GM21360 (cell line): Measurements from ENCODE around the gene CEP72.
A peak's percentile ranks its signal among the peaks of the same experiment; 100 is the strongest.
"Not testable (repeated sequence)": the region's sequence is repeated elsewhere in the genome, so short reads cannot be mapped to it uniquely, and the experiment has no call there.

ENCODE experiments used
- ATAC-seq: cut with Tn5 transposase; IDR thresholded peaks from one replicate; pipeline ENCODE4 v1.9.1; 2021; ENCODE audit warnings: mild to moderate bottlenecking, moderate library complexity; ENCODE audit not compliant: unreplicated experiment

CEP72 gene

DNA sequence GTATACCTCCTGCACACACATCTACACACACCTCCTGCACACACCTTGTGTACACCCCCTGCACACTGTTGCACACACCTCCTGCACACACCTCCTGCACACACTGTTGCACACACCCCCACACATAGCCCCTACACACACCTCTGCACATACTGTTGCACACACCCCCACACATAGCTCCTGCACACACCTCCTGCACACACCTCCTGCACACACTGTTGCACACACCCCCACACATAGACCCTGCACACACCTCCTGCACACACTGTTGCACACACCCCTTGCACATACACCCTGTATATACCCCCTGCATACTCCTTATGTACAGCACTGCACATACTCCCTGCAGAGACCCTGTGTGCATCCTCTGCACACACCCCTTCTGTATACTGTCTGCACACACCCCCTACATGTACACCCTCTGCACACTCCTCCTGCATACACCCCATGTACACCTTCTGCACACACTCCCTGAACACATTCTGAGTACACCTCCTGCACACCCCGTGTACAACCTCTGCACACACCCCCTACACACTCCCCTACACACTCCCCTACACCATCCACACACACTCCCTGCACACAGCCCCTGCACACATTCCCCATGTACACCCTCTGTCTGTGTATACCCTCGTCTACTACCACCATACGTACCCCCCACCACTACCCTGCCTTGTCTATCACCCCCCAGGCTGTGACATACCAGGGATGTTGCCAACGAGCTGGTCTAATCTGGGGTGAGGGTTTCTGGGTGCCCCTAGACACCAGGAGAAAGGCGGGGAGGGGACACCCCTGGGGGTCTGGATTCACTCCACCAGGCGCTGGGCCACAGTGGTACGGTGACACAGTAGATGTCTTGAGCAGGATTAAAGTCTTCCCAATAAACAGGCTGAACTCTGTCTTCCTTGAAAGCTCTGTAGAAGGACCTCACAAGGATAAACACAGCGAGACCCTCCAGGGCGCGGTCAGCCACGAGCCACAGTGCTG, 1.1 kb upstream of the CEP72 start:
- ATAC-seq, result no peak

DNA sequence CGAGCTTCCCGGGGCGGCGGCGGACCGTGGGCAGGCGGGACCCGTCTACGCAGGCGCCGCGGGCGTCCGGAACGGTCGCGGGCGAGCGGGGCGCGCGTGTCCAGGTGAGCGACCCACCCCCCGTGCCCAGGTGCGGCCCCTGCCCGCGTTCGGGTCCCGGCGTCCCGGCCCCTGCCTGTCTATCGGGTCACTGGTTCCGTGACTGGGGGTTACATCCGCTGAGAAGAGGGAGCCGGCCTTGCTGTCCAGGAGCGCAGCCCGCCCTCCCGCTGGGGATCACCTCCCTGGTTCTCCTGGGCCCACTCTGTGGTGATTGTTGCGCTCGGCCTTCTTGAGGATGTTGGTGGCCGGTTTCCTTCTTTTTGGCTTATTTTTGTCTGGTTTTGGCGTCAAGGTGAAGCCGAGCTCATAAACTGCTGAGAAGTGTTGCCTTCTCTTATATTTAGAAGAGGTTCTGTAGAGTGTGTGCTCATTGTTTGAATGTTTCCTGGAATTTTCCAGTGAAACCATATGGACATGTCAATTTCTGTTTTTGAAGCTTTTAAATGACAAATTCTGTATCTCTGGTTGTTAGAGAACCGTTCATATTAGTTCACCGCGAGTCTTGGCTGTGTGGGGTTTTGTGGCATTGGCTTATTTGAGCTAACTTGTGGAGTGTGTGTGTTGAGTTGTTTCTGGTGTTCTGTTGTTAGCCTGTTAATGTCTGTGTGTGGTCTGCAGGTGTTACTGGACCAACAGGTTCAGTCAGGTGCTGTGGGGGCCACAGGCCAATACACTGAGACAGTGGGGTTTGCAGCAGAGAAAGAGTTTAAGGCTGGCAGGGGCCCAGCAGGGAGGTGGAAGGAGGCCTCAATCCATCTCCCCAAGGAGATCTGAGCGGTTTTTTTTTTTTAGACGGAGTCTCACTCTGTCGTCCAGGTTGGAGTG, 621 bp downstream of the CEP72 start:
- ATAC-seq, result peak; percentile 36

DNA sequence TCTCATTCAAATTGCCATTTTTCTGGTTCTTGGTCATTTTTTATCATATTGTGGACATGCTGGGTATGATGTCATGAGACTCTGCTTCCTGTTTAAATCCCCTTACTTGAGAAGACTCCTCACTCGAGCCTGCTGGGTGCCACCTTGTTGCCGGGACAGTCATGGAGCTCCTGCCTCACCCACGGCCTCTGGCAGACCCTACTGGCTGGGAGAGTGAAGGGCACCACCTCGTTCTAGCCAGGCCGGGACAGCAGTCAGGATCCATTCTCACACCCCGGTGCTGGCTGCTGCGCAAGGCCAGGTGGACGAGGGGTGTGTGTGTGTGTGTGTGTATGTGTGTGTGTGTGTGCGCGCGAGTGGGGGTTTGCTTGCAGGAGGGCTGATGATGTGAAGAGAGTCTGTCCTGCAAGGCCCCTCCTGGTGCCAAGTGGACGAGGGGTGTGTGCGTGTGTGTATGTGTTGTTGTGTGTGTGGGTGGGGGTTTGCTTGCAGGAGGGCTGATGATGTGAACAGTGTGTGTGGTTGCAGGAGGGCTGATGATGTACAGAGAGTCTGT, 4.4 kb downstream of the CEP72 start:
- ATAC-seq, result no peak

DNA sequence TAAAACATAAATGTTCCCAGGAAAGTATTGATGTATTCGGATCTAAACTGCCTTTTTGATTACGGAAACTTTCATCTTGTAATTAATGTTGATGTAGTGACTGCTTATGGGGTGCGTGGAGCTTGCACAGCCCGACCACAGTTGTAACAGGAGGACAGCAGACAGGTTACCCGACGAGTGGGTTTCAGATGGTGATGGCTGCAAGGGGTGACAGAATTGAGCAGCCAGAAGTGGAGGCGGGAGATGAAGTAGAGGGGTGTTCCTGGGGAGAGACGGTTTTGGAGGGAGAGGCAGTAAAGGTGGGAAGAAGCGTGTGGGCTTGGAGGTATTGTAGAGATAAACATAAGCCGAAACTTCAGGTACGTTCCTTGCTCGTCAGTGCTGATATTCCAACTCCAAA, 5.8 kb downstream of the CEP72 start:
- no peak for ATAC-seq

- ATAC-seq, result no peak
Measured at GRCh38 chr5:618450-618849, 6.3 kb downstream of the CEP72 start.

GRCh38 chr5:619444-619843, 7.3 kb downstream of the CEP72 start:
- ATAC-seq, result no peak

DNA sequence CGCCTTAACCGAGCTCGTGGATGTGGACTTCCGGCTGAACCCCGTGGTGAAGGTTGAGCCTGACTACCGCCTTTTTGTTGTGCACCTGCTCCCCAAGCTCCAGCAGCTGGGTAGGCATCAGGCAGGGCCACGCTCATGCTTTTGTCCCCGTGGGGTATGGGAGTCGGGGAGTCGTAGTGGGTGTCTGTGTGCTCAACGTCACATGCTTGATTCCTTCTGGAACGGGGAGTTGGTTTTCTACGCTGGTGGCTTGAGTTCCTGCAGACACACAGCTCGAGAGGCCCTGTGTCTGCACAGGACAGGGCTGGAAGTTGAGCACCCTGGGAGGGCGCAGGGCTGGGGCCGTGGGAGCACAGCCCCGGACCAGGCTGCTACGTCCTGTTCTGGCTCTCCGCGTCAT, 8.0 kb downstream of the CEP72 start:
- ATAC-seq, result no peak

GRCh38 chr5:620586-621180, 8.5 kb downstream of the CEP72 start:
- no peak for ATAC-seq

DNA sequence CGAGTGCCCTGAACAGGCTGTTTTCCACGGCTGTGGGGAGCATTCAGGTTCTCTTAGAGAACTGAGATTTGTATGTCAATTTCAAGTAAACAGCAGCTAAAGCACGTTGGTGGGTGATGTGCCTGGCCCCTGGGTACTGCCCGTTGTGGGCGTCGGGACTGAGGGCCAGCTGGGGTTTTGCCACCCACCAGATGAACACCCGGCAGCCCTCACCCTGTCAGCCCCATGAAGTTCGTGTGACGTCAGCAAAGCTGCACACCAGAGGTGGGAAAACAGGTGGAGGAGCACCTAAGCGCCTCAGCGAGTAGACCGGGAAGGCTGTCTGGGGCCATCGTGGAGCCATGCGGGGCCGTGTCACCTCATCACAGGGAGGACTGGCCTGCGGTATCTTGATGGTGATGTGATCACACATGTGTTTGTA, 9.2 kb downstream of the CEP72 start:
- ATAC-seq, result no peak

DNA sequence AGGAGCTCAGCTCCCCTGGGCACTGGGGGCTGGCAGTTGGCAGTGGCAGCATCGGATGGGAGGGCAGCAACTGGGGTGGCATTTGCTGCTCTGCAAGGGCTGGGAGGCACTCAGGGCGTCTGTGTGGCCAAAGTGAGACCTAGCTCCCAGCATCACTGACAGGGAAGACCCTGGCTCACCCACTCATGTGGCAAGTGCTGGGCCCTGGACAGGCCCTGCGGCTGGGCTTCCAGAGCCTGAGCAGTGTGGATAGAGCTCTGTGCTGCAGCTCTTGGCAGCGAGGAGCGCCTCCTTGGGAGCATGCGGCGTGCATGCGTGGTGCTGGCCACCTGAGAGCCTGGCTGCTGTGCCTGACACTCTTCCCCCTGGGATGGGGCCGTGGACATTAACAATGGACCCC, 10.2 kb downstream of the CEP72 start:
- ATAC-seq, result no peak

DNA sequence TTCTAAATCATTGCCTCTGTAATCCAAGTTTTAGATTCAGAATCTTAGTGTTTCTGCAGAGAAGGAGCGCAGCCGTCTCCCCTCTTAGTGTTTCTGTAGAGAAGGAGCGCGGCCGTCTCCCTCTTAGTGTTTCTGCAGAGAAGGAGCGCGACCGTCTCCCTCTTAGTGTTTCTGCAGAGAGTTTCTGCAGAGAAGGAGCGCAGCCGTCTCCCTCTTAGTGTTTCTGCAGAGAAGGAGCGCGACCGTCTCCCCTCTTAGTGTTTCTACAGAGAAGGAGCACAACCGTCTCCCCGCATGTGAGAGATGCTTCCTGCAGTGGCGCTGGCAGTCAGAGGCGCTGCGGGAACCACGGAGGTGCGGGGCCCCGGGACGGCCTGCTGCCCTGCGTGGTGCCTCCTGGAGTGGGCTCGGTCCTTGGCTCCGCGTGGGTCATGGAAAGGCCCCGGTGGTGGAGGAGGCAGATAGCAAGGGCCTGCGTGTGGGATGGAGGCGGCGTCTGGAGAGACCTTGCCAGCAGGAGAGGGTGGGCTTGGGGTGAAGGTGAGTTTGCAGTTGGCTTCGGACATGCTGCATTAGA, 10.9 kb downstream of the CEP72 start:
- ATAC-seq, result no peak

- ATAC-seq, result no peak
Measured at GRCh38 chr5:623531-623930, 11.4 kb downstream of the CEP72 start.

DNA sequence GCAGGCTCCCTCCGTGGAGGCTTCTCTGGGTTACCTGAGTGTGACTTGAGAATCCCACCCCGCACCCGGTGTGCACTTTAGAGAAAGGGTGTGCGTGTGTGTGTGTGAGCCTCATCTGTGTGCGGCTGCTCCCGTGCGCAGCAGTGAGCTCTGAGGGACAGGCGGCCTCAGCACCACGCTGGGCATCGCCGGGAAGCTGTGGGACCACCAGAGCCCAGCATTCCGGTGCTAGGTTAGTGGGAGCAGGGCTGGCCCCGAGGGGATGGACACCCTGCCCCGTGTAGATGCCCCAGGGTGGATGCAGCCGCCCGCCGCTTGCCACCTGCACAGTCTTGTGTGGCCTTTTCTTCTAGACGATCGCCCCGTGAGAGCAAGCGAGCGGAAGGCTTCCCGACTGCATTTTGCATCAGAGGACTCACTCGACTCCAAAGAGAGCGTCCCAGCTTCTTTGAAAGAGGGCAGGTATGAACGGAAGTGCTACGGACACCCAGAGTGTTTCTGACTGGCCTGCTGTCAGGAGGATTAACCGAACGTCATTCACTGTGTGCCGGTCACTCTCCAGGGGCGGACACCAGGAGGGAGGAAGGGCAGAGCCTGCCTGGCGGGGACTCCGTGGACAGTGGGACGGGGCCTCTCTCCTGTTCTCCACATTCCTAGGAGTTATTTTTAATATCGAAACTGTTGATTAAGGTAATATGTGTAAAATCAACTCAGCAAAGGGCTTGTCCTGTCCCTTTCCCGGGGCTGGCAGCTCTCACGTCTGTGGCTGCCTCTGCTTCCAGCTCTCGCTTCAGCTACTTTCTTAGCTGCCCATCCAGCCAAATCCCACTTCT, 12.2 kb downstream of the CEP72 start:
- ATAC-seq, result no peak

- ATAC-seq, result no peak
Measured at GRCh38 chr5:624951-625230, 12.8 kb downstream of the CEP72 start.

- ATAC-seq, result no peak
Measured at GRCh38 chr5:625516-625915, 13.4 kb downstream of the CEP72 start.

GRCh38 chr5:626850-627249, 14.7 kb downstream of the CEP72 start:
- no peak for ATAC-seq

GRCh38 chr5:627840-628239, 15.7 kb downstream of the CEP72 start:
- no peak for ATAC-seq

DNA sequence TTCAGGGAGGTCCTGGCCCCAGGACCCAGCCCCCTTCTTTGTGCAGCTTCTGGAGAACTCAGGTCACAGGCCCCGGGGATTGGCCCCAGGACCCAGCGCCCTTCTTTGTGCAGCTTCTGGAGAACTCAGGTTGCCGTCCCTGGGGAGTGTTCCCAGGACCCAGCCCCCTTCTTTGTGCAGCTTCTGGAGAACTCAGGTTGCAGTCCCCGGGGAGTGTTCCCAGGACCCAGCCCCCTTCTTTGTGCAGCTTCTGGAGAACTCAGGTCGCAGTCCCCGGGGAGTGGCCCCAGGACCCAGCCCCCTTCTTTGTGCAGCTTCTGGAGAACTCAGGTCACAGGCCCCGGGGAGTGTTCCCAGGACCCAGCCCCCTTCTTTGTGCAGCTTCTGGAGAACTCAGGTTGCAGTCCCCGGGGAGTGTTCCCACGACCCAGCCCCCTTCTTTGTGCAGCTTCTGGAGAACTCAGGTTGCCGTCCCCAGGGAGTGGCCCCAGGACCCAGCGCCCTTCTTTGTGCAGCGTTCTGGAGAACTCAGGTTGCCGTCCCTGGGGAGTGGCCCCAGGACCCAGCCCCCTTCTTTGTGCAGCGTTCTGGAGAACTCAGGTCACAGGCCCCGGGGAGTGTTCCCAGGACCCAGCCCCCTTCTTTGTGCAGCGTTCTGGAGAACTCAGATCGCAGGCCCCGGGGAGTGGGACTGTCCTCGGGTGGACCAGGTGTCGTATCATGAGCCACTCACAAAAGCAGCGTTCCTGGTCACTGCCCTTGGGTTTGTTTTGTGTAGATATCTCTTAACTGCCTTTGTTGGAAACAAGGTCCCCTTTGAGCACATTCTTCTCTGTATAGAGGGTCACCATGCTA, 16.4 kb downstream of the CEP72 start:
- ATAC-seq, result not testable (repeated sequence)

GRCh38 chr5:633501-633955, 21.4 kb downstream of the CEP72 start:
- ATAC-seq, result no peak
